ENCODE measurements around the gene MEGF6.

GRCh38 chr1:3608154-3608553, 3.2 kb downstream of the MEGF6 start:
- TF ChIP-seq TSHZ2 (CRISPR knock-in tag; IDR thresholded peaks at IDR 0.05): no peak
- no peak for TF ChIP-seq ESRRG (CRISPR knock-in tag; IDR thresholded peaks at IDR 0.05)
- TF ChIP-seq CSDC2 (CRISPR knock-in tag; IDR thresholded peaks at IDR 0.05): no peak
- no peak for TF ChIP-seq PPARA (CRISPR knock-in tag; IDR thresholded peaks at IDR 0.05; ENCODE audit: borderline replicate concordance)
- TF ChIP-seq ZFP30 (CRISPR knock-in tag; IDR thresholded peaks at IDR 0.05): no peak
- TF ChIP-seq PATZ1 (CRISPR knock-in tag; IDR thresholded peaks at IDR 0.05; ENCODE audit: borderline replicate concordance): no peak
- no peak for TF ChIP-seq ZNF565 (CRISPR knock-in tag; conservative IDR thresholded peaks at IDR 0.05; ENCODE audit: low read depth)

All from SK-N-SH treated with all-trans-retinoic acid at 6 μM for 48 hours (cell line).